Anterior cingulate cortex (tissue), 58 donors: ENCODE results near the gene KCNS3.
A peak's percentile ranks its signal among the peaks of the same experiment; 100 is the strongest.
"Not testable (repeated sequence)": the region's sequence is repeated elsewhere in the genome, so short reads cannot be mapped to it uniquely, and the experiment has no call there.

ENCODE experiments used
- DNase-seq, 58 donors: peaks; one replicate each; lab custom pipeline; 2025; lab: John Stamatoyannopoulos, UW

The KCNS3 gene

GRCh38 chr2:17936599-17936998 lies 58.1 kb downstream of the KCNS3 start:
- DNase-seq = no peak

- DNase-seq = peak in 2 of 58 donors; percentile 10 to 42
These were observed 61.7 kb downstream of the KCNS3 start for GRCh38 chr2:17940091-17940630.

- no peak for DNase-seq
These were observed 65.0 kb downstream of the KCNS3 start for GRCh38 chr2:17943444-17943843.

GRCh38 chr2:17947113-17947512 lies 68.6 kb downstream of the KCNS3 start:
- DNase-seq = no peak

- no peak for DNase-seq
These were observed 71.5 kb downstream of the KCNS3 start for GRCh38 chr2:17950006-17950405.

GRCh38 chr2:17951563-17951962 lies 73.1 kb downstream of the KCNS3 start:
- no peak for DNase-seq

GRCh38 chr2:17958466-17959092 lies 80.1 kb downstream of the KCNS3 start:
- DNase-seq = peak in 7 of 58 donors; percentile 2 to 38 (median 6)

- DNase-seq = no peak
These were observed 80.9 kb downstream of the KCNS3 start for GRCh38 chr2:17959356-17959755.

GRCh38 chr2:17959833-17960232 lies 81.4 kb downstream of the KCNS3 start:
- DNase-seq = no peak

- DNase-seq = no peak
These were observed 82.5 kb downstream of the KCNS3 start for GRCh38 chr2:17960925-17961324.

- no peak for DNase-seq
These were observed 83.3 kb downstream of the KCNS3 start for GRCh38 chr2:17961789-17962188.

- no peak for DNase-seq
These were observed 84.4 kb downstream of the KCNS3 start for GRCh38 chr2:17962876-17963275.

GRCh38 chr2:17963571-17963970 lies 85.1 kb downstream of the KCNS3 start:
- not testable (repeated sequence) for DNase-seq

GRCh38 chr2:17965196-17965595 lies 86.7 kb downstream of the KCNS3 start:
- no peak for DNase-seq

- DNase-seq = no peak
These were observed 88.3 kb downstream of the KCNS3 start for GRCh38 chr2:17966798-17967197.

GRCh38 chr2:17969661-17970060 lies 91.2 kb downstream of the KCNS3 start:
- no peak for DNase-seq

- no peak for DNase-seq
These were observed 93.2 kb downstream of the KCNS3 start for GRCh38 chr2:17971531-17972125.

- DNase-seq = no peak
These were observed 94.5 kb downstream of the KCNS3 start for GRCh38 chr2:17972991-17973390.

GRCh38 chr2:17975401-17975800 lies 96.9 kb downstream of the KCNS3 start:
- DNase-seq = no peak

- no peak for DNase-seq
These were observed 98.6 kb downstream of the KCNS3 start for GRCh38 chr2:17976871-17977746.

- DNase-seq = no peak
These were observed 101.2 kb downstream of the KCNS3 start for GRCh38 chr2:17979707-17980106.
